ENCODE results near the gene APCDD1L. TPM values are rescaled to one million over a fixed set of nuclear protein-coding genes. Genes with fewer than 3 reads are reported as not detected.

The APCDD1L gene
- total and polyA plus RNA-seq, 12 donors = 0.08 to 1.8 (median 1.1) TPM; not detected in 2

DNA sequence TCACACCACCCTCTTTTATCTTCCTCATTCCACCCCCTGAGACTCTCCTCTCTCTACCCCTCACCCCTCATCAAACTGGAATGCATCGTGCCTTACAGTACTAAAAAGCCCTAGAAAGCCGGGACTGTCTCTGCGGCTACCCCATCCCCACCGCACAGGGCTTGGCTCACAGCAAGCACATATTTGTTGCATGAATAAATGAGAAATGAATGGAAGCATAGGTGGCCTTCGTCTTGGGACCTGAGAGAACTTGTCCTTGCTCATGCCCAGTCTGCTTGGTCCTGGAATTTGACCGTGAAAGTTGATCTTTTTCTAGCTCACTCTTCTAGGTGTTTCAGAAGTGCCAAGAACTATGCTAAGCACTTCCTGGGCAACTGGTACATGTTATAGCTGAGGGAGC, 53.3 kb downstream of the APCDD1L start:
- H3K4me1 ChIP-seq = peaks cover 0 to 4% (median 0%) of the 10 kb centered on the region in 9 donors
- no peak overlapping the region for H3K27ac ChIP-seq
- DNase-seq (no peak), ATAC-seq (no peak)
- no peak overlapping the region for H3K4me3 ChIP-seq
- H3K9me3 ChIP-seq = peaks cover 0 to 8% (median 0%) of the 10 kb centered on the region in 11 donors
- WGBS, 2 donors = 92 to 95% methylated on average over 6 of the region's 6 CpGs
- TF ChIP-seq, protein P1, sequence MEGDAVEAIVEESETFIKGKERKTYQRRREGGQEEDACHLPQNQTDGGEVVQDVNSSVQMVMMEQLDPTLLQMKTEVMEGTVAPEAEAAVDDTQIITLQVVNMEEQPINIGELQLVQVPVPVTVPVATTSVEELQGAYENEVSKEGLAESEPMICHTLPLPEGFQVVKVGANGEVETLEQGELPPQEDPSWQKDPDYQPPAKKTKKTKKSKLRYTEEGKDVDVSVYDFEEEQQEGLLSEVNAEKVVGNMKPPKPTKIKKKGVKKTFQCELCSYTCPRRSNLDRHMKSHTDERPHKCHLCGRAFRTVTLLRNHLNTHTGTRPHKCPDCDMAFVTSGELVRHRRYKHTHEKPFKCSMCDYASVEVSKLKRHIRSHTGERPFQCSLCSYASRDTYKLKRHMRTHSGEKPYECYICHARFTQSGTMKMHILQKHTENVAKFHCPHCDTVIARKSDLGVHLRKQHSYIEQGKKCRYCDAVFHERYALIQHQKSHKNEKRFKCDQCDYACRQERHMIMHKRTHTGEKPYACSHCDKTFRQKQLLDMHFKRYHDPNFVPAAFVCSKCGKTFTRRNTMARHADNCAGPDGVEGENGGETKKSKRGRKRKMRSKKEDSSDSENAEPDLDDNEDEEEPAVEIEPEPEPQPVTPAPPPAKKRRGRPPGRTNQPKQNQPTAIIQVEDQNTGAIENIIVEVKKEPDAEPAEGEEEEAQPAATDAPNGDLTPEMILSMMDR (IDR thresholded peaks at IDR 0.05) = no peak
- intact Hi-C loops (cut with DNase I) = no loop called here
- peaks cover 0 to 3% (median 0%) of the 10 kb centered on the region in 7 donors for H3K27me3 ChIP-seq
- H3K36me3 ChIP-seq = no peaks in the 10 kb centered on the region

DNA sequence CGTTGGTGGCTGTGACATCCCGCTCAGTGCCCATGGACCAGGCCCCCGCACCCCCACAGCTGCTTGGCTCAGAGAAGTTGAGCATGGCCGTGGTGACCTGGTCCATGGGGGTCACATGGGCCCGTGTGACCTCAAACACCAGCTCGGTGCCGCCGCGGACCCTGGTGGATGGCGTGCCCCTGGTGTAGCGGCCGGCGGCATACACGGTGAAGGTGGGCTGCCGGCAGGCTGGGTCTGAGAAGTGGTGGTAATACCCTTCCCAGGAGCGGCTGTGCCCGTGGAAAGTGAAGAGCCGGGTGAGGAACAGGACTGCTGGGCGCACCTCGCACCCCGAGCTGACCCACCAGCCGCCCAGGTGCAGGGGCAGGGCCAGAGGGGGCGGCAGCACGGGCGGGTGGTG, 54.1 kb downstream of the APCDD1L start:
- no peaks in the 10 kb centered on the region for H3K27me3 ChIP-seq
- intact Hi-C loops (cut with DNase I) = no loop called here
- ATAC-seq = no peak
- 97 to 98% methylated on average over 22 to 25 of the region's 25 CpGs for WGBS, 2 donors
- DNase-seq = no peak
- H3K9me3 ChIP-seq = peaks cover 0 to 8% (median 0%) of the 10 kb centered on the region in 11 donors
- no peak overlapping the region for H3K4me3 ChIP-seq
- H3K36me3 ChIP-seq = no peaks in the 10 kb centered on the region
- TF ChIP-seq, protein P1 (IDR thresholded peaks at IDR 0.05) = no peak
- peaks cover 0 to 4% (median 0%) of the 10 kb centered on the region in 9 donors for H3K4me1 ChIP-seq
- no peak overlapping the region for H3K27ac ChIP-seq

DNA sequence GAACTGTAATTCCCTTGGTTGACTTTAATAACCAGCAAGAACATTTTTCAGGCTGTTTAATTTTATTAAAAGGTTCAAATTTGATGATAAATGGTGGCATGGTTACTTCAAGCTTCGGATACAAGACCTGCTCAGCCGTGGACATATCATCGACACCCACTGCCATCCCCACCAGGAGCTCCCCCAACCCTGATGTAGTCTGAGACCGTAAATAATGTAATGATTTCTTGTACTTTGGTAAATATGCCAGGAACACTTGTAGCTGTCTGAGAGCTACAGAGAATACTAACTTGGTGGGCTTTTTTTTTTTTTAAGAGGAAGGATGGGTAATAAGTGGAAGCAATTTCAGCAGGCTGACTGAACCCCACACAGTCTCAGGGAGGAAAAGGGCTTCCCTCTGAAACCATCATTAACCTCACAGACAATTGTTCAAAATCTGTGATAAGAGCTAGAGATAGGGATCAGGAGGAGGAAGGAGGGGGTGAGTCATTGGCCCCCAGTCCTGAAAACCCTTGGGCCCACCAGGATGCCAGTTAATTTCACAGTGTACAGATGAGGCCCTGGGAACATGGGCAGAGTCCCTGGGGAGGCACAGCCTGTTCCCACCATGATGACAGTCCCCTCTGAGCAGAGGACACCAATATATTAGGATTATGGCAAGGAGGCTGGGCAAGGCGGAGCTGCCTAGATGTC, 56.0 kb downstream of the APCDD1L start:
- no peak overlapping the region for H3K4me3 ChIP-seq
- H3K27ac ChIP-seq = no peak overlapping the region
- intact Hi-C loops (cut with DNase I) = no loop called here
- ATAC-seq (no peak), DNase-seq (no peak)
- peaks cover 0 to 18% (median 4%) of the 10 kb centered on the region in 11 donors for H3K9me3 ChIP-seq
- TF ChIP-seq, protein P1 (IDR thresholded peaks at IDR 0.05) = no peak
- no peaks in the 10 kb centered on the region for H3K36me3 ChIP-seq
- 95 to 96% methylated on average over 5 of the region's 5 CpGs for WGBS, 2 donors
- peaks cover 0 to 3% (median 0%) of the 10 kb centered on the region in 9 donors for H3K4me1 ChIP-seq
- H3K27me3 ChIP-seq = no peaks in the 10 kb centered on the region

DNA sequence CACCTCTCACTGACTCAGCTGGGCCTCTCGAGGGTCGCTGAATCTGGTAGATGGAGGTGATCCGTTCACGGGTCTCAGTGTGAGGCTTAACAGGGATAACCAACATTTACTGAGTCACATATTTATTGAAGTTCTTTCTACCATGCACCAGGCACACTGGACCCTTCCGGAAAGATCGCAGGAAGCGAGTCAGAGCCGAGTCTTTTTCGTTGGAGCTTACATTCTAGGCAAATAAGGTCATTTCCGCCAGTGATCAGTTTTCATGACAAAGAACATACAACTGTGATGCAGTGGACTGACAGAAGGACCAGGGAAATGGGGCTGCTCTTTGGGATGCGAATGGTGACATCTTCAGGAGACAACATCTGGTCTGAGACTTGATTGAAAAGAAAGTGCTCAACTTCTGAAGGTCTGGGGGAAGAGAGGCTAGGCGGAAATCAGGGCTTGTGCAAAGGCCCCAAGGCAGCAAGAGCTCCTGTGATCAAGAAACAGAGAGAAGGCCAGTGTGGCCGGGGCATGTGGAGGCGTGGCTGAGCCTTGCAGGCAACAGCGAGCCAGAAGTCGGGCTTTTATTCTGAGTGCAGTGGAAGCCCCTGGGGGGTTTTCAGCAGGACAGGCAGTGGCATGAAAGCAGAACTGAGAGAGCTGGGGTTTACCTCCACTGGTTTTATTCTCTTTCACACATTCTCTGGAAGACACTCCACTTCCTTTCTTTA, 56.7 kb downstream of the APCDD1L start:
- TF ChIP-seq, protein P1 (IDR thresholded peaks at IDR 0.05) = no peak
- DNase-seq (no peak), ATAC-seq (no peak)
- no peak overlapping the region for H3K4me3 ChIP-seq
- peaks cover 0 to 22% (median 5%) of the 10 kb centered on the region in 11 donors for H3K9me3 ChIP-seq
- 88% methylated on average over 16 of the region's 16 CpGs for WGBS, 2 donors
- intact Hi-C loops (cut with DNase I) = no loop called here
- no peak overlapping the region for H3K27ac ChIP-seq
- H3K36me3 ChIP-seq = no peaks in the 10 kb centered on the region
- H3K27me3 ChIP-seq = no peaks in the 10 kb centered on the region
- H3K4me1 ChIP-seq = no peaks in the 10 kb centered on the region

Data from heart right ventricle (tissue), 16 donors.